Measurements from ENCODE around the gene CSRP2. TPM values are rescaled to one million over a fixed set of nuclear protein-coding genes. Genes with fewer than 3 reads are reported as not detected.

Gene CSRP2
- total RNA-seq, 1 experiment from 2014 or later, result 157 TPM

DNA sequence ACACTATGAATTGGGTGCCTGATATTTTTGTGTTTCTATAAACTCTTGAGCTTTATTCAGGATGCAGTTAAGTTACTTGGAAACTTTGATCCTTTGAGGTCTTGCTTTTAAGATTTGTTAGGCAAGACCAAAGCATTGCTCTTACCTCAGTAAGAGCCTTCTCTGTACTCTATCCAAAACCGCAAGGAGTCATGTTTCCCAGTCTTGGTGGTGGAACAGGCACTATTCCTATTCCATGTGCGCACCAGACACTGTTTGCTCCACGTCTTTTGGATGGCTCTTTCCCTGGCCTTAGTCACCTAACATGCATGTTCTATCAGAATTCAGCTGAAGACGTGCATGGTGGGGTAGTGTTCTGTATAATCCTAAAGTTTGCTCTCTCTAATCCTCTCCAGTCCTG, 23.5 kb downstream of the CSRP2 start:
- no peaks in the 10 kb centered on the region for H3K4me1 Mint-ChIP-seq
- no peaks in the 10 kb centered on the region for H3K9me3 Mint-ChIP-seq
- CTCF ChIA-PET, result interaction anchor here (0.6 to 1.8 kb wide), 3 partner anchors 23 to 155 kb away, joined by 4 to 5 read pairs (median 5); no protein-coding TSS in a partner anchor
- H3K36me3 Mint-ChIP-seq, result peaks cover 51% of the 10 kb centered on the region
- POLR2A ChIA-PET, result interaction anchor here (1.6 kb wide), 1 partner anchor 10 kb away, joined by 3 read pairs; no protein-coding TSS in a partner anchor
- H3K27me3 Mint-ChIP-seq (ENCODE audit: low read depth), result no peaks in the 10 kb centered on the region
- H3K4me3 Mint-ChIP-seq, result no peak overlapping the region
- ATAC-seq, result no peak
- DNase-seq (ENCODE audit: low spot score), result no peak
- H3K27ac Mint-ChIP-seq, result no peak overlapping the region
- TF ChIP-seq IRF2 (CRISPR knock-in tag; IDR thresholded peaks at IDR 0.05; ENCODE audit: borderline replicate concordance, low read depth) (no peak), NFATC4 (CRISPR knock-in tag; IDR thresholded peaks at IDR 0.05) (no peak), CREM (CRISPR knock-in tag; IDR thresholded peaks at IDR 0.05) (no peak)
- TF ChIP-seq, protein P1, sequence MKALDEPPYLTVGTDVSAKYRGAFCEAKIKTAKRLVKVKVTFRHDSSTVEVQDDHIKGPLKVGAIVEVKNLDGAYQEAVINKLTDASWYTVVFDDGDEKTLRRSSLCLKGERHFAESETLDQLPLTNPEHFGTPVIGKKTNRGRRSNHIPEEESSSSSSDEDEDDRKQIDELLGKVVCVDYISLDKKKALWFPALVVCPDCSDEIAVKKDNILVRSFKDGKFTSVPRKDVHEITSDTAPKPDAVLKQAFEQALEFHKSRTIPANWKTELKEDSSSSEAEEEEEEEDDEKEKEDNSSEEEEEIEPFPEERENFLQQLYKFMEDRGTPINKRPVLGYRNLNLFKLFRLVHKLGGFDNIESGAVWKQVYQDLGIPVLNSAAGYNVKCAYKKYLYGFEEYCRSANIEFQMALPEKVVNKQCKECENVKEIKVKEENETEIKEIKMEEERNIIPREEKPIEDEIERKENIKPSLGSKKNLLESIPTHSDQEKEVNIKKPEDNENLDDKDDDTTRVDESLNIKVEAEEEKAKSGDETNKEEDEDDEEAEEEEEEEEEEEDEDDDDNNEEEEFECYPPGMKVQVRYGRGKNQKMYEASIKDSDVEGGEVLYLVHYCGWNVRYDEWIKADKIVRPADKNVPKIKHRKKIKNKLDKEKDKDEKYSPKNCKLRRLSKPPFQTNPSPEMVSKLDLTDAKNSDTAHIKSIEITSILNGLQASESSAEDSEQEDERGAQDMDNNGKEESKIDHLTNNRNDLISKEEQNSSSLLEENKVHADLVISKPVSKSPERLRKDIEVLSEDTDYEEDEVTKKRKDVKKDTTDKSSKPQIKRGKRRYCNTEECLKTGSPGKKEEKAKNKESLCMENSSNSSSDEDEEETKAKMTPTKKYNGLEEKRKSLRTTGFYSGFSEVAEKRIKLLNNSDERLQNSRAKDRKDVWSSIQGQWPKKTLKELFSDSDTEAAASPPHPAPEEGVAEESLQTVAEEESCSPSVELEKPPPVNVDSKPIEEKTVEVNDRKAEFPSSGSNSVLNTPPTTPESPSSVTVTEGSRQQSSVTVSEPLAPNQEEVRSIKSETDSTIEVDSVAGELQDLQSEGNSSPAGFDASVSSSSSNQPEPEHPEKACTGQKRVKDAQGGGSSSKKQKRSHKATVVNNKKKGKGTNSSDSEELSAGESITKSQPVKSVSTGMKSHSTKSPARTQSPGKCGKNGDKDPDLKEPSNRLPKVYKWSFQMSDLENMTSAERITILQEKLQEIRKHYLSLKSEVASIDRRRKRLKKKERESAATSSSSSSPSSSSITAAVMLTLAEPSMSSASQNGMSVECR (CRISPR knock-in tag; IDR thresholded peaks at IDR 0.05; ENCODE audit: borderline replicate concordance), result no peak

DNA sequence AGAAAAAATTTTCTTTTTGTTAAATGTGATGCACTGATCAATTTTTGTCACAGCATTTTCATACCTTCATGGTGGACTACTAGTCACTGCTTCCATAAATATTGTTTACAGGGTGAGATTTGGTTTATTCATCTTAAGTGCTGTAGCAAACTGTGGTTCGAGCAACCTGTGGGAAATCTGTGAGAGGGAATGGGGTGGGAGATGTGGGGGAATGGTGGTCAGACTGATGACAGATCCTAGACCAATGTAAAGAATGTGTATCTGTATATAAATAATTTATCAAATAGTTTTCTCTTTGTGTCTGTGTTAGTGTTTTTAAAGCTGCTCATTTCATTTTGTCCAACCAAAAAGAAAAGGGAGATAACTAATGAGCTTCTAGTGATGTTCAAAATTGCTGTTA, 26.7 kb downstream of the CSRP2 start:
- ATAC-seq, result no peak
- Mint-ChIP-seq H3K4me1 (no peaks in the 10 kb centered on the region), H3K36me3 (peaks cover 27% of the 10 kb centered on the region), H3K27me3 (ENCODE audit: low read depth) (no peaks in the 10 kb centered on the region), H3K4me3 (no peak overlapping the region), H3K9me3 (no peaks in the 10 kb centered on the region), H3K27ac (no peak overlapping the region)
- POLR2A ChIA-PET, result no interaction called here
- DNase-seq (ENCODE audit: low spot score), result no peak
- no peak for TF ChIP-seq ATF1 (CRISPR knock-in tag; IDR thresholded peaks at IDR 0.05)
- CTCF ChIA-PET, result interaction anchor here (0.9 kb wide), 1 partner anchor 159 kb away, joined by 3 read pairs; no protein-coding TSS in a partner anchor

DNA sequence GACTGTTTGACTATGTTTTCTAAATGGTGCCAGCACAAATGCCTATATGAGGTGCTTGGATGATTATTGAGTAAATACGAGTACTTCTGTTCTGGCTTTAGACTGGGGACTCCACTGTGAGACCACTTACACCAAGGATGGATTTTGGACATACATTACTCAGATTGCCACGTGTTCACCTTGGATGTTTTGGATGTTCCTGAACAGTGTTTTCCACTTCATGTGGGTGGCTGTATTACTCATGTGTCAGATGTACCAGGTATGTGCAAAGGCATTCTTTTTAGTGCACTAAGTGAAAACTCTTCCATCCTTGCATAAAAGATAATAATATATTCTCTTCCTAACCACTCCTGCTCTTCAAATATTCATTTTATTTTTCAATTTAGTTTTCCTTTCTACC, 30.7 kb downstream of the CSRP2 start:
- DNase-seq (ENCODE audit: low spot score) (no peak), ATAC-seq (no peak)
- Mint-ChIP-seq H3K9me3 (no peaks in the 10 kb centered on the region), H3K4me3 (no peak overlapping the region), H3K36me3 (peaks cover 11% of the 10 kb centered on the region), H3K27me3 (ENCODE audit: low read depth) (no peaks in the 10 kb centered on the region), H3K4me1 (no peaks in the 10 kb centered on the region), H3K27ac (no peak overlapping the region)
- POLR2A ChIA-PET, result no interaction called here
- TF ChIP-seq MXD4 (CRISPR knock-in tag; IDR thresholded peaks at IDR 0.05; ENCODE audit: borderline replicate concordance) (no peak), TEAD4 (CRISPR knock-in tag; IDR thresholded peaks at IDR 0.05) (no peak), ZNF121 (CRISPR knock-in tag; IDR thresholded peaks at IDR 0.05) (no peak), RELA (CRISPR knock-in tag; IDR thresholded peaks at IDR 0.05; ENCODE audit: borderline replicate concordance) (no peak), TCF7 (CRISPR knock-in tag; IDR thresholded peaks at IDR 0.05; ENCODE audit: low read depth) (no peak)
- TF ChIP-seq, protein P2, sequence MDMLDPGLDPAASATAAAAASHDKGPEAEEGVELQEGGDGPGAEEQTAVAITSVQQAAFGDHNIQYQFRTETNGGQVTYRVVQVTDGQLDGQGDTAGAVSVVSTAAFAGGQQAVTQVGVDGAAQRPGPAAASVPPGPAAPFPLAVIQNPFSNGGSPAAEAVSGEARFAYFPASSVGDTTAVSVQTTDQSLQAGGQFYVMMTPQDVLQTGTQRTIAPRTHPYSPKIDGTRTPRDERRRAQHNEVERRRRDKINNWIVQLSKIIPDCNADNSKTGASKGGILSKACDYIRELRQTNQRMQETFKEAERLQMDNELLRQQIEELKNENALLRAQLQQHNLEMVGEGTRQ (CRISPR knock-in tag; IDR thresholded peaks at IDR 0.05), result no peak
- CTCF ChIA-PET, result interaction anchor here (2.1 kb wide), 1 partner anchor 163 kb away, joined by 6 read pairs; no protein-coding TSS in a partner anchor

DNA sequence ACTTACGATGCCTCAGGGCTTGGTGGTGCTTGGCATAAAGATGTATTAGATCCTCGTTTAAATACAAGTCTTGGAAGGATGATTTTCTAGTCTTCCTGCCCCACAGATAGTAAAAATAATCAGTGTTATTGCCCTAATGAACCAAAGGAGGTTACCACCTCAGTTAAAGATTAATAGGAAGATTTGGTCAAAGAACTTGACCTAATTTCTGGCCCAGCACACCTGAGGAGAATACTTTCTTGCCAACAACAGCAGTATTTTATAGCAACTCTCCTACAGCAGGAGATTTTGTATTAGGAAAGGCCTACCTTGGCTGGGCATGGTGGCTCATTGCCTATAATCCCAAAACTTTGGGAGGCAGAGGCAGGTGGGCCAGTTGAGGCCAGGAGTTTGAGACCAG, 31.6 kb downstream of the CSRP2 start:
- DNase-seq (ENCODE audit: low spot score) (no peak), ATAC-seq (no peak)
- H3K27ac Mint-ChIP-seq, result no peak overlapping the region
- CTCF ChIA-PET, result no interaction called here
- no peak overlapping the region for H3K4me3 Mint-ChIP-seq
- H3K4me1 Mint-ChIP-seq, result no peaks in the 10 kb centered on the region
- H3K9me3 Mint-ChIP-seq, result no peaks in the 10 kb centered on the region
- POLR2A ChIA-PET, result no interaction called here
- TF ChIP-seq FOXK1 (CRISPR knock-in tag; IDR thresholded peaks at IDR 0.05) (no peak), ZNF219 (CRISPR knock-in tag; IDR thresholded peaks at IDR 0.05; ENCODE audit: borderline replicate concordance) (no peak), NFATC4 (CRISPR knock-in tag; IDR thresholded peaks at IDR 0.05) (no peak), ZNF138 (CRISPR knock-in tag; conservative IDR thresholded peaks at IDR 0.05) (no peak), ZNF423 (CRISPR knock-in tag; IDR thresholded peaks at IDR 0.05) (no peak)
- TF ChIP-seq, protein P3, sequence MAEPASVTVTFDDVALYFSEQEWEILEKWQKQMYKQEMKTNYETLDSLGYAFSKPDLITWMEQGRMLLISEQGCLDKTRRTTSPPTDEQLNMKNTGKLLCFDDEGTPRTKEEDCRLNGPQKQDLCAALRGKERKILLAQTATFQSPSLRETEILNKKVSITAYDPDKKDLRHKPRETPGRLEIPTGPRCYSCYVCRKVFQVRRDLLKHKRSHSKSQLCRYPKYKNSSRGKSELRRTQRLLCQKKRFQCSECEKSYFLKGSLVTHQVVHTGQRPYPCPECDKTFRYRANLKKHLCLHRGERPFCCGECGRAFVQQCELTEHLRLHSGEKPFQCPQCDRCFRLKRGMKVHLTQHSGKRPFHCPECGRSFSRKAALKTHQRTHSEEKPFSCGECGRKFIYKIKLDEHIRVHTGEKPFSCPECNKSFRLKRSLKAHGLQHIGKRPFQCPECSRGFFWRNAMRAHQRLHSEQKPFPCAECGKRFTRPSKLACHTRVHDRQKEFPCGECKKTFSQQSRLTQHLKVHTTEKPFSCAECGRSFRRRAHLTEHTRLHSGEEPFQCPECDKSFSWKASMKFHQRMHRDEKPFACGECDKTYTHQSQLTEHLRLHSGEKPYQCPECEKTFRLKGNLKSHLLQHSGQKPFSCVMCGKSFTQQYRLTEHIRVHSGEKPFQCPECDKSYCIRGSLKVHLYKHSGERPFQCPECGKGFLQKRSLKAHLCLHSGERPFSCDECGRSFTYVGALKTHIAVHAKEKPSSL (CRISPR knock-in tag; conservative IDR thresholded peaks at IDR 0.05), result no peak
- H3K27me3 Mint-ChIP-seq (ENCODE audit: low read depth), result no peaks in the 10 kb centered on the region
- H3K36me3 Mint-ChIP-seq, result peaks cover 11% of the 10 kb centered on the region

Measured in WTC11 (cell line).